ENCODE data around the gene SLC35G6. TPM values are rescaled to one million over a fixed set of nuclear protein-coding genes. Genes with fewer than 3 reads are reported as not detected.
"Not testable (repeated sequence)": the region's sequence is repeated elsewhere in the genome, so short reads cannot be mapped to it uniquely, and the experiment has no call there.

Gene SLC35G6
- total RNA-seq, 1 donor from 2014 or later, result not detected

- Histone ChIP-seq H3K27ac (peak within 1 kb of the TSS; percentile 100), H3K4me1 (peaks cover 14 to 44% of the 10 kb centered on the region in 2 donors), H3K9me3 (no peaks in the 10 kb centered on the region), H3K4me3 (peak within 1 kb of the TSS; percentile 100), H3K27me3 (no peaks in the 10 kb centered on the region), H3K36me3 (peaks cover 0 to 3% of the 10 kb centered on the region in 2 donors)
- TF ChIP-seq CTCF (IDR thresholded peaks at IDR 0.05), result no peak
- peak in 1 of 2 donors; percentile 78 for DNase-seq (ENCODE audit: low spot score in 2 of 2)
- intact Hi-C loops (cut with DNase I), result loop anchor here (5.0 to 10.0 kb wide), 3 partner anchors 205 to 678 kb away; partner anchors contain the start of genes CYB5D1, NAA38, TMEM88 and TP53
These were observed 1.8 kb upstream of the SLC35G6 start, which contains the start of gene ZBTB4 for GRCh38 chr17:7479213-7480088. ZBTB4 (minus strand) TSS chr17:7479631; CDS start chr17:7466801, 12,830 bp downstream.

DNA sequence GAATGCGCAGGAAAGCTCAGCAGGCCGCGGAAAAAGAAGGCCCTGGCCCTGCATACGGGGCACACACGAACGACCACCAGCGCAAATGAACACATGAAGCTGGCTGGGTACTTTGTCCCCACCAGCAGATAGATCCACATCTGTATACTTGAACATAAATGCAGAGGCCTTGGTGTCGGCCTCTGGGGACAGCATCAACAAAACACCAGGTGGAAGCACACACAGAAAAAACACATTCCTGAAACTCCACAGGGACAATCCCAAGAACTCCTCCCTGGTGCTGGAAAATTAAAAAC, 1.2 kb upstream of the SLC35G6 start:
- Histone ChIP-seq H3K4me3 (peak overlapping the region; percentile 100), H3K27ac (peak overlapping the region; percentile 100), H3K36me3 (peaks cover 0 to 3% of the 10 kb centered on the region in 2 donors), H3K9me3 (no peaks in the 10 kb centered on the region), H3K27me3 (no peaks in the 10 kb centered on the region), H3K4me1 (peaks cover 14 to 42% of the 10 kb centered on the region in 2 donors)
- intact Hi-C loops (cut with DNase I), result loop anchor here (5.0 to 10.0 kb wide), 3 partner anchors 205 to 677 kb away; partner anchors contain the start of genes CYB5D1, NAA38, TMEM88 and TP53
- DNase-seq (ENCODE audit: low spot score in 2 of 2), result no peak
- TF ChIP-seq CTCF (IDR thresholded peaks at IDR 0.05), result no peak

- not testable (repeated sequence) for DNase-seq (ENCODE audit: low spot score in 2 of 2)
These were observed 846 bp downstream of the SLC35G6 start for GRCh38 chr17:7481842-7482741.

GRCh38 chr17:7482742-7483088, 1.5 kb downstream of the SLC35G6 start:
- peaks cover 12 to 42% of the 10 kb centered on the region in 2 donors for H3K4me1 ChIP-seq
- H3K27me3 ChIP-seq; H3K36me3 ChIP-seq; DNase-seq (ENCODE audit: low spot score in 2 of 2); H3K9me3 ChIP-seq: not testable (repeated sequence)
- H3K4me3 ChIP-seq, result peak overlapping the region; percentile 71 to 84
- intact Hi-C loops (cut with DNase I), result loop anchor here (5.0 to 10.0 kb wide), 3 partner anchors 202 to 675 kb away; partner anchors contain the start of genes CYB5D1, NAA38, TMEM88 and TP53
- peak overlapping the region; percentile 98 to 100 for H3K27ac ChIP-seq

More at GRCh38 chr17:7481842-7482741, 846 bp downstream of the SLC35G6 start:
- not testable (repeated sequence) for H3K27me3 ChIP-seq, H3K36me3 ChIP-seq, H3K4me3 ChIP-seq, H3K9me3 ChIP-seq
- Histone ChIP-seq H3K27ac (peak overlapping the region; percentile 98 to 100), H3K4me1 (peaks cover 17 to 41% of the 10 kb centered on the region in 2 donors)
- intact Hi-C loops (cut with DNase I), result loop anchor here (5.0 to 10.0 kb wide), 3 partner anchors 203 to 675 kb away; partner anchors contain the start of genes CYB5D1, NAA38, TMEM88 and TP53

- Histone ChIP-seq H3K4me3 (peak overlapping the region; percentile 71 to 84), H3K4me1 (peaks cover 12 to 46% of the 10 kb centered on the region in 2 donors), H3K36me3 (peaks cover 0 to 3% of the 10 kb centered on the region in 2 donors), H3K27me3 (no peaks in the 10 kb centered on the region), H3K27ac (peak overlapping the region; percentile 98 to 100), H3K9me3 (no peaks in the 10 kb centered on the region)
- no peak for TF ChIP-seq CTCF (IDR thresholded peaks at IDR 0.05)
- intact Hi-C loops (cut with DNase I), result loop anchor here (1.0 to 10.0 kb wide), 11 partner anchors 29 to 674 kb away; partner anchors contain the start of genes CYB5D1, FXR2, GABARAP and KCTD11
- DNase-seq (ENCODE audit: low spot score in 2 of 2), result peak; percentile 88 to 97
These were observed 2.2 kb downstream of the SLC35G6 start for GRCh38 chr17:7483255-7484066.
